Measurements from ENCODE around the gene SIGLEC15.

- TF ChIP-seq CTCF (IDR thresholded peaks at IDR 0.05), result no peak
- no peak for TF ChIP-seq EZH2 (IDR thresholded peaks at IDR 0.05; ENCODE audit: borderline replicate concordance, insufficient read depth, low read depth, low read length, poor library complexity, severe bottlenecking)
Observed at GRCh38 chr18:45889419-45890064, 64.1 kb downstream of the SIGLEC15 start.
